Fibroblast of upper back skin (primary cell): ENCODE measurements around the gene ZFY.
"Not testable (repeated sequence)": the region's sequence is repeated elsewhere in the genome, so short reads cannot be mapped to it uniquely, and the experiment has no call there.

Source experiments
- DNase-seq: peaks from one replicate; pipeline ENCODE4 v3.0.0-alpha.2; 2013

The ZFY gene

DNA sequence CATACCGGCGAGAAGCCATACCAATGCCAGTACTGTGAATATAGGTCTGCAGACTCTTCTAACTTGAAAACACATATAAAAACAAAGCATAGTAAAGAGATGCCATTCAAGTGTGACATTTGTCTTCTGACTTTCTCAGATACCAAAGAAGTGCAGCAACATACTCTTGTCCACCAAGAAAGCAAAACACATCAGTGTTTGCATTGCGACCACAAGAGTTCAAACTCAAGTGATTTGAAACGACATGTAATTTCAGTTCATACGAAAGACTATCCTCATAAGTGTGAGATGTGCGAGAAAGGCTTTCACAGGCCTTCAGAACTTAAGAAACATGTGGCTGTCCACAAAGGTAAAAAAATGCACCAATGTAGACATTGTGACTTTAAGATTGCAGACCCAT lies 44.1 kb downstream of the ZFY start:
- no peak for DNase-seq

DNA sequence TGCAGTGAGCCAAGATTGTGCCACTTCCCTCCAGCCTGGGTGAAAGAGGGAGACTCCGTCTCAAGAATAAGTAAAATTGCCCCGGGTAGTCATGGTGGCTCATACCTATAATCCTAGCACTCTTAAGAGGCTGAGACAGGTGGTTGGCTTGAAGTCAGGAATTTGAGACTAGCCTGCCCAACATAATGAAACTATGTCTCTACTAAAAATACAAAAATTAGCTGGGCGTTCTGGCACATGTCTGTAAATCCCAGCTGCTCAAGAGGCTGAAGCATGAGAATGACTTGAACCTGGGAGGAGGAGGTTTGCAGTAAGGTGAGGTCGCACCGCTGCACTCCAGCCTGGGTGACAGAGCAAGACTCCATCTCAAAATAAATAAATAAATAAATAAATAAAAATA lies 49.3 kb downstream of the ZFY start:
- no peak for DNase-seq

DNA sequence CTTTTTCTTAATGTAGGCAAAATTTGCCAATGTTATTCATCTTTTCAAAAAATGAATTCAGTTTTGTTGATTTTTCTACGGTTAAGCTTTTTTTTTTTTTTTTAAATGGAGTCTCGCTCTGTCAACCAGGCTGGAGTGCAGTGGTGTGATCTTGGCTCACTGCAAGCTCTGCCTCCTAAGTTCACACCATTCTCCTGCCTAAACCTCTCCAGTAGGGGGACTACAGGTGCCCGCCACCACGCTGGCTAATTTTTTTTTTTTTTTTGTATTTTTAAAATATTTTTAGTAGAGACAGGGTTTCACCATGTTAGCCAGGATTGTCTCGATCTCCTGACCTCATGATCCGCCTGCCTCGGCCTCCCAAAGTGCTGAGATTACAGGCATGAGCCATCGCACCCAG lies 52.0 kb downstream of the ZFY start:
- not testable (repeated sequence) for DNase-seq

DNA sequence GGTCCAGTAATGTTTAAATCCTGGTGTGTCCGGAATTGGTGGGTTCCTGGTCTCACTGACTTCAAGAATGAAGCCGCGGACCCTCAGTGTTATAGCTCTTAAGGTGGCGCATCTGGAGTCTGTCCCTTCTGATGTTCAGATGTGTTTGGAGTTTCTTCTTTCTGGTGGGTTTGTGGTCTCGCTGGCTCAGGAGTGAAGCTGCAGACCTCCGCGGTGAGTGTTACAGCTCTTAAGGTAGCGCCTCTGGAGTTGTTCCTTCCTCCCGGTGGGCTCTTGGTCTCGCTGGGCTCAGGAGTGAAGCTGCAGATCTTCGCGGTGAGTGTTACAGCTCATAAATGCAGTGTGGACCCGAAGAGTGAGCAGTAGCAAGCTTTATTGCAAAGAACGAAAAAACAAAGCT lies 62.2 kb downstream of the ZFY start:
- DNase-seq = not testable (repeated sequence)

DNA sequence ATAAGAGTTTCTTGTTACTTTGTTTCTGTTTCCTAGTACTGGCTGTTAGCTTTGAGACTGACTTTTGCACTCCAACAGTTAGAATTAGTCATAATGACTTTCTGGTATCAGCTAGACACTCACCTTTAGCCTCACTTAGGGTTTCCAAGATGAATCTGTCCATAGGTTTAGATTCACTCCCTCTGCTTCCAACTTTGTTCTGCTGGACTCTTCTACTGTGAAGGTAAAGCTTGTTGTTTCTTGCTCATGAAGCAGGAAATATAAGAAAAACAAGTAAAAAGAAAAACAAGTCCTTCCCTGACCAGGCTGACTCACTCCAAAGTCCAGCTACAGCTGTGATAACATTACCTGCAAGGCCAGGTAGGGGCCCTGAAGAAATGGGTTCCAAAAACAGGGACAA lies 67.0 kb downstream of the ZFY start:
- no peak for DNase-seq

DNA sequence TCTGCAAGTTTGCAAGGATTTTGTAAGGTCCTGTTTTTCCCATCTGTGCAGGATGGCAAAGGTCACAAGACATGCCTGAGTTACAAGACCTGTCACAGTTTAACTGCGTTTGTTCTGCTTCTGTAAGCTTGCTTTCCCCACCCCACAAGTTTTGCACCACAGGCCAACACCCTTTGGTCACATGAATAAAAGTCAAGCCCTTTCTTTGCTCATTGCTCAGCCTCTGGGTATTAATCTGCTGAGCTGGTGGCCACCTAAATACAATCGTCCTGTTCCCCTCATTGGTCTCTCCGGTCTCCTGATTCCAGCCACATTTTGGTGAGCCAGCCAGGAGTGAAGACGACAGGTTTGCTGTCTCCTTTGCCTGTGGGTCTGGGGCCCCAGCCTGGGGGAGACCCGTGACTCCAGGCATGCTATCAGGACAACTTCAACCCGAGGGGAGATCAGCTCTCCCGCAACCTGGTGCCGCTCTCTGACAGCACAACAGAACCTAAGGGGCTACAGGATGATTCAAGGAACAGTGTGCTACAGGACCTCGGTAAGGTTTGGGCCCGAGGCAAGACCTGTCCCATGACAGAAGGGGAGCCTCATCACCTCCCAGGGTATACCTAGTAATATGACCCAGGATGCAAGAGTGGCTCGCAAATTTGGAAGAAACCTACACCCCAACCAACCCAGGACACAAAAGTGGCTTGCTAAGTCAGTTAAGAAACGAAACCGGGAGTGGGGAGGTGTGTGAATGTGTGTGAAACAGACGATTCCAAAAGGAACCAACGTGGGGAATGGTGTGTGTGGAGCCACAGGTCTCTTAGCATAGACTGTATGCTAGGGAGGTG lies 67.7 kb downstream of the ZFY start:
- peak; percentile 1 for DNase-seq

DNA sequence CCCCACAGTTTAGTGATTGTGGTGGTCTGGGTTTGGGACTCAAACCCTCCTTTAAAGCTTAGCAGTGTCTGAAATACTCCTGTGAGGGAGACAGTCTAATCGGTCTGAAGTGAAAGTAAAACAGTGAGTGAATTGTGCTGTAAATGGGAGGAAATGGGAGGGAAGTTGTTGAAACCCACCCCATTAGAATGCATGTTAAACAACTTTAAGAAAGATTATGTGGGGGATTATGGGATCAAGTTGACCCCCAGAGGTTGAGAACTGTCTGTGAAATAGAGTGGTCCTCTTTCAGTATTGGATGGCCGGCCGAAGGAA lies 68.3 kb downstream of the ZFY start:
- no peak for DNase-seq

DNA sequence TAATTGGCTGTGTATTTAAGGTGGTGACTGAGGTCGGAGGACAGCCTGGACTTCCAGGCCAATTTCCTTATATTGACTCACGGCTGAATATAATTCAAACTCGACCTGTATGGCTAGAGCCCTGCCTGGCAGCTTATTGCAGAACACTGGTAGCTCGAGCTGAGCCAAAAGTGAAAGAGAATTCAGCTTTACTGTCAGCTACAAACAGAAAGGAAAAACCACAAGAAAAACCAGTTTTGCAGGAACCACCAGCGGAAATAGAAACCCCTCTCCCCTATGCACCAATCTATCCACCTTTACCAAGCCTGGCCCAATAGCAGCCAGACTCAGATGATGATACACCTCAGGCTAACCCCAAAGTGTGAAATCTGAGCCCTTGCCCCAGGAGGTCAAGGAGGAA lies 68.7 kb downstream of the ZFY start:
- DNase-seq = peak; percentile 9

DNA sequence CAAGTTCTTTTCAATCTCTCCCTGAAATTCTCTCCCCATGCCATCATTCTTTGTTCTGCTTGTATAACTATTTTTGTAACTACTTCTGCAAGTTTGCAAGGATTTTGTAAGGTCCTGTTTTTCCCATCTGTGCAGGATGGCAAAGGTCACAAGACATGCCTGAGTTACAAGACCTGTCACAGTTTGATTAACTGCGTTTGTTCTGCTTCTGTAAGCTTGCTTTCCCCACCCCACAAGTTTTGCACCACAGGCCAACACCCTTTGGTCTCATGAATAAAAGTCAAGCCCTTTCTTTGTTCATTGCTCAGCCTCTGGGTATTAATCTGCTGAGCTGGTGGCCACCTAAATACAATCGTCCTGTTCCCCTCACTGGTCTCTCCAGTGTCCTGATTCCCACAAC lies 70.8 kb downstream of the ZFY start:
- DNase-seq = not testable (repeated sequence)

DNA sequence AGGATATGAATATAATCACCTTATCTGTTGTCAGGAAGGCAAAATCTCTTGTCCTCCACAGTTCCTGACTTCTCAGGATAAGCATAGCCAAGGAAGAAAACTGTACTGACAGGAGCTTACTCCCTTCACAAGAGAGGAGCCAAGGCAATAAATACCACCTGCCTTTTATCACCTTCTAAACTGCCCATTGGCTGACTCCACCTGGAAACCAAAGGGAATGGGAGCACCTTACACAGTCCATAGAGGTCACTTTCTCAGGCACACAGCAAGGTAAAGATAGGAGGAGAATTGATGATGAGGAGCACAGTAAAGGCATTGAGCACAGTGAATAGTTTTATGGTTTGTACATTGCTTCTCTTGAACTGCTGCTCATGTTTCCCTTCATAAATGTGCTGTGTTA lies 72.8 kb downstream of the ZFY start:
- DNase-seq = no peak

DNA sequence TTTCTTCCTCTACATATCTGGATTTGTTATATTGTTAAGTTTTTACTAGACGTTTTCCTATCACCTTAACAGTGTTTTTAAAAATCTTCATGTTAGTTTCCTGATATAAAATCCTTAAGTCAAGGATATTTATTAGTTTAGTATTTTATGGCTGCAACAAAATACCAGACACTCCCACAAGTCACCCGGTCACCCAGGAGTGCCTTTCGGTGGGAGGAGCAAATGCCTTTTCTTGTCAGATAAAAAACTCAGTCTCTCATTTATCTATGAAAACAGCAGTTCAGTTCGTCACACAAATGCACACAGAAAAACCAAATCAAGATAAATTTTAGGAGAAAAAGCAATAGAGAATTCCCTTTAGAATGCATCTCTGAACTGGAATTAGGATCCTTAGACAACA lies 77.0 kb downstream of the ZFY start:
- DNase-seq = no peak

DNA sequence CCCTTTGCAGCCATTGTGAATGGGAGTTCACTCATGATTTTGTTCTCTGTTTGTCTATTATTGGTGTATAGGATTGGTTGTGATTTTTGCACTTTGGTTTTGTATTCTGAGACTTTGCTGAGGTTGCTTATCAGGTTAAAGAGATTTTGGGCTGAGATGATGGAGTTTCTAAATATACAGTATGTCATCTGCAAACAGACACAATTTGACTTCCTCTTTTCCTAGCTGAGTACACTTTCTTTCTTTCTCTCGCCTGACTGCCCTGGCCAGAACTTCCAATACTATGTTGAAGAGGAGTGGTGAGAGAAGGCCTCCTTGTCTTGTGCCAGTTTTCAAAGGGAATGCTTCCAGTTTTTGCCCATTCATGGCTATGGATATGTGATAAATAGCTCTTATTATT lies 81.4 kb downstream of the ZFY start:
- DNase-seq = no peak

DNA sequence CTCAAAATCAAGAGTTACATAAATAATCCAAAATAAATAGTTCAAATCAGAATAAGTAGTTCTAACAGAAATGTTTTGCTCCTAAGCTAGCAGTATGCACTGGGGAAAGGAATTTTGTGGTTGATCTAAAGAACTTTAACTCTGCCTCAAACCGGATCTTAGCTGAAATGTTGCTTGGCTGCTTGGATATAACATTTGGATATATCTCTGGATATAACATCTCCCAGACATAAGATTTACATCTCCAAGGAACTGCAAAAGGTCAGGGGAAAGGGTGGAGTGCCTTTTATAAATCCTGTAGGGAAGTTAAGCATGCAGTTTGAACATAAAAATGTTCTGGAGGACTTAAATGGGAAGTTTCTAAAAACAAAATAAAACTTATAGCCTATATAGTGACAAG lies 83.4 kb downstream of the ZFY start:
- no peak for DNase-seq

DNA sequence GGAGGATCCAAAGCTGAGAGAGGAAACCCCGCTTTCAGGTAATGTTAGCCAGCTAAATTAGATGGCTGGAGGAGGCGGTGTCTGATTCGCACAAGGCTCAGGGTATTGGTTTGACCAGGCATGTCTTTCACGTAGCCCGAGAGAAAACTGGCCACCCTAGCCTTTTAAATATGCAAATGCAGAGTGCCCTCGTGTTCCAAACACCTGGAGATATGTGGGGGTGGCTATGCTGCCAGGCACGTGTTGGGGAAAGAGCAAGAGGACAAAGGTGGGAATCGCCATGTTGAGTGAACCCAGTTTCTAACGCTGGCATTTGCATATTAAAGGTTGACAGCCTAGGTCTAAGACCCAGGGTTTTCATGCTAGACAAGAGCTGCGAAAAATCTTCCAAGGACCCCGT lies 84.4 kb downstream of the ZFY start:
- DNase-seq = no peak

DNA sequence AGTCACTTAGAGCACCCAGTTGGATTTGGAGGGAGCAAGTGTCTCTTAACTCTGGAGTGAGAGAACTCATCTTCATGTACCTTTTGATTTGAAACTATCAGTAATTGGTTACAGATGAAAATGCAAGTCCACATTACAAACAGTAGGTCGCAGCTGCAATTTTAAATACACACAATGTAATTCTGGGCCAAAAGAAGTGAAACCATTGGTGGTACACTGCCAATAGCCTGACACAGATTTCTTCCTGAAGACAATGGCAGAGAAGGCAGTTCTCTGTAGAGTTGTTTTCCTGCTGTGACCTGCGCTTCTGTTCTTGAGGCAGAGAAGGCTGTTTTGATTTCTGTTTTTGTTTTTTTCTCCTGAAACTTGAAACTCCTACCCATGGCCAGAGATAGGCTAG lies 86.0 kb downstream of the ZFY start:
- DNase-seq = no peak

DNA sequence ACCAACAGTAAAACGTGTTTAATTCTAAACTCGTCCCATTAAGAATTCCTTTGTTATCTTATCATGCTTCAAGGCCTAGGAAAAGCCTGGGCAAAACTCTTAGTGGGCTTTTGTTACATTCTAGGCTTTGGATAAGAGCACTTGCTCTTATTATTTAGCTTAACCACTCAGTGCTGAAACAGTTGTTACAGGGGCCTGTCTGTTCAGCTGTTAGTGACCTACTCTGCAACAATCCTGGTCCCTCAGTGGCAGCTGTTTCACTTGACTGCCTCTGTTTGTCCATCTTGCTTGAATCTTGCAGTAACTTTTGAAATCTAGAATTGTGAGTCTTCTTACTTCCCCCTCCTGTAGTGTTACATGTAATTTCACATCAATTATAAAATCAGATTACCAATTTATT lies 88.4 kb downstream of the ZFY start:
- no peak for DNase-seq

DNA sequence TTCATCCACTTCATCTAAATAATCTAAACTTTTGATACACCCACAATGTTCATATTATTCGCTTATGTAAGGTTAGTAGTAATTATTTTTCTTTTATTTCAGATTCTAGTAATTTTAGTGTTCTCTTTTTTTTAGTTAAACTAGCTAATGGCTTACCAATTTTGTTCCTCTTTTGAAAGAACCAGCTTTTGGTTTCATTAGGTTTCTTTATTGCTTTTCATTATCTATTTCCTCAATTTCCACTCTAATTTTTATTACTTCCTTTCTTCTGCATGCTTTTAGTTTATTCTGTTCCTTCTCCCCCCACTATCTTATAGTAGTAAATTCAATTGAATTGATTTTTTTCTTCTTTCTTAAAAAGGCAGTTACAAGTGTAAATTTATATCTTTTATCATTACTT lies 90.2 kb downstream of the ZFY start:
- DNase-seq = no peak
